ENCODE data around the gene DUSP1.
"Not testable (repeated sequence)": the region's sequence is repeated elsewhere in the genome, so short reads cannot be mapped to it uniquely, and the experiment has no call there.

DUSP1 gene

GRCh38 chr5:172796306-172796705 lies 25.3 kb upstream of the DUSP1 start:
- DNase-seq: no peak

DNA sequence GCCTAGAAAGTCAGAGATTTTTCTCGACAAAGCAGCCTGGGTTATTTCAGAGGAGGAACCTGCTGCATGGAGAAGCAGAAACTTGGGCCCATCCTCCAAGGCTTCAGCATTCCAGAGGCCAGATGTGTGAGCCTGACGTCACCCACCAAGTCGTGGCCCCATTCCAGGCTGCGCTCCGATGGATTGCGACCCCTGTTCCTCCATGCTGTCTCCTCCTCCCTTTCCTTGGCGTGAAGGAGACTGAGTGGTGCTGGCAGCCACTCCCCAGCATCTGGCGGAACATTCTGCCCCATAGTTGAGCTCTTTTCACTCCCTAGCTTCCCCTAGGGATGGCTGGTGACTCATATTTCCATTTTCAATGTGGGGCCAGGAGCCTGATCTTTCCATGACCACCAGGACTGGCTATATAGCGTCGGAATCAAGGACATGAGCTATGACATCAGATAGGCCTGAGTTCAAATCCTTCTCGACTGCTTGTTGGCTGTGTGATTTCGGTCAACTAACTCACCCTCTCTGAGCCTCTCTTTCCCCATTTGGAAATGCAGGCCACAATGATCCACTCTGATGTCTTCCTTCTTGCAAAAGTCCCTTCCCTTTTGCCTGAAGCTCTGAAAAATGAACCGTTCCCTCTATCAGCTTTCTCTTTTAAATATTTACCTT lies 24.5 kb upstream of the DUSP1 start:
- no peak for DNase-seq

DNA sequence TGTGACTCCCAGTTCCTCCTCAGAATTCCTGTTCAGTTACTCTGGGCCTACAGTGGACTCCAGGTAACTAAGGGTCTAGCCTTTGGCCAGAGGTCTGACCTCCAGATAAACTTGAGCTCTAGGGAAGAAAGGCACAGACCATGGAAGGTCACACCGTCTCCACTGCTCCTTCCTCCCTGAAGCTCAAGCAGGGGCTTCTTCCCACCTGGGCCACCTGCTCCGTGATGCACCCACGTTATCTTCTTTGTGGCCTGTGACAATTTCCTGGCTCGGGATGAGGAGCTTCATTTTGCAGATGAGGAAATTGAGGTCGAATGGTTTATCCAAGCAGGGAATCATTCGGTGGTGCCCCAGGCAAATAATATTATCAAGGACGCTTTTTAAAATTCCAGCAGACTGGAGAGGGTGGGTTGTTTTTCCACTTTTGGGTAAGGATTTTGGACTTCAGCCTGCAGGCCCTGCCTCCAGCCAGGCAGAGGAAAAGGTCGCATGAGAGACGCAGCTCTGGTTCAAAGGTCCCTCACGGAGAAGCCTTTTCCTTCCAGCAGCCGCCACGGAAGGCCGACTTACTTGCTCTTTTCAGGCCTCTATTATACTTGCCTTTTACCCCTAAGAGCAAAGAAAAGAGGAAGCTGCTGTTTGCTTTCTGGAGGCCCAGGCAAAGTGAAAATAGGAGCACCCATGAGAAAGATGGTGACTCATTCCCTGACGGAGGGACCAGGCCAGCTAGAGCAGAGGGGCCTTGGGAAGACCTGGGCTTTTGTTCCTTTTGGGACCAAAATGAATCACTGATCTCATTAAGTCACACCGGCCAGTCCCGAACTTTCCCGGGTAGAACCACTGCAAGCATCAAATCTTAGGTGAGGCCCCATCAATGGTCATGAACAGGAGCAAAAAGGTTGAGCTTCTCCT lies 22.8 kb upstream of the DUSP1 start:
- no peak for DNase-seq

DNA sequence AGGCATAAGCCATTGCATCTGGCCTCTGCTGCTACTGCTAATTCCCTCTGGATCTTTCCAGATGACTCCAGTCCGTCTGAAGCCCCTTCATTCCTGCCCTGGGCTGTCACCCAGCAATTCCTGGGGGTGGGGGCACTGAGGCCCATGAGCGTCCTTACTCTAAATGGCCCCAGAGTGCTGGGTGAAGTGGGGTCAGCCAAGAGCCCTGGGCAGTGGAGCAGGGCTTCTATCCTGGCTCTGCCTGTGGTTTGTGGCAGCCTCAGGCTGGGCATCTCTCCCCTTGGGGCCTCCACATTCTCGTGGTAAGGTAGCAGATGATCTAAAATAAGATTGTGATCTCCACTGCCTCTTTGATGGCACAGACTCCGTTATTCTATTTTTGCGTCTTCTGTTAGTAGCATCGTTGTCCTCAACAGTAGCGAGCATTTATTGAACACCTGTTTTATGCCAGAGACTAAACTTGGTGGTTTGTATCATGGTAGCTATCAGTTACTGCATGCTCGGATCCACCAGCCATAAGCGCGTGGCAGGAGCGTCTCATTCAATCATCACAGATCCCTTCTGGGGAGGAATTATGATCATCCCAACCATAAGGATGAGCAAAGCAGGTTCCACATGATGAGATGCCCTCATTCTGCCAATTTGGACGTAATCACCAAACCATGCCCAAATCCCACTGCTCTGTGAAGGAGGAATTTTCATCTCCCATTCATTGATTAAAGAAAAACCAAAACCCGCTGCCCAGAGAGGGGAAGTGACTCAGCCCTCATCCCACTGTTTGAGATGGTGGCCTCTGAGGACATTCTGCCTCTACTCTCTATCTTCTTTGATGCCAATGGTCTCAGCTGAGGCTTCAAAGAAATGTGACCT lies 21.9 kb upstream of the DUSP1 start:
- DNase-seq: no peak

GRCh38 chr5:172791726-172792445 lies 20.9 kb upstream of the DUSP1 start:
- no peak for DNase-seq

DNA sequence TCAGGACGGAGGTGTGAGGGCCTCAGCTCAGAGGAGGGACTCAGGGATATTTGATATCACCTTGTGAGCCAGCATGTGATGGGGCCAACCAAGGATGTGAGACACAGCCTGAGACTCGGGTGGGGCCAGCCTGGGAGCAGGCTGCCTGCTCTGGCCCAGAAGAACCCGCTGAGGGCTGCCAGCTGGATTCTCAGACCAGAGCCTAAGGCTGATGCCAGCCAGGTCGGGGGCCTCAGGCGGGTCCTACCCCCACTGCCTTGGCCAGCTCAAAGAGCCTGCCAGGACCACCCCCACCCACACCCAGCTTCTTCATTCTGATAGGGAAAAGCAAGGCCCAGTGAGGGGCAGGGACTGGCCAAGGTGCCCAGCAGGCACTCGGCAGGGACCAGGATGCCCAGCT lies 20.3 kb upstream of the DUSP1 start:
- DNase-seq: no peak

DNA sequence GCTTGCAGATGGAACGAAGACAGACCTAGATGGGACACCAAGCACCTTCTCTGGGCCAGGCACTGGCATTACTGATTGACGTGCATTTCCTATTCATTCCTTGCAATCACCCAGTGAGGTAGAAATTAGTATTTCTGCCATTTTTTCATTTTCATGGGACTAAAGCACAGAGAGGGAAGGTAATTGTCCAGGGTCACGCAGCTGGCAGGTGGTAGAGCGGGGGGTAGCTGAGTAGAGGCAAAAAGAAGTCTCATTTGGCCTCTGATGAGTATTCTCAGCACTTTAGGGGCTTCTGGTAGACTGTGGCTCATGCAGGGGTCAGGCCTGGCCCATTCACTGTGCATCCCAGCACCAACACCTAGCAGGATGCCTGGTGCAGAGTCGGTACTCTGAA lies 19.5 kb upstream of the DUSP1 start:
- DNase-seq: no peak

GRCh38 chr5:172789687-172790495 lies 18.9 kb upstream of the DUSP1 start:
- DNase-seq: no peak

GRCh38 chr5:172788771-172789686 lies 18.0 kb upstream of the DUSP1 start:
- no peak for DNase-seq

DNA sequence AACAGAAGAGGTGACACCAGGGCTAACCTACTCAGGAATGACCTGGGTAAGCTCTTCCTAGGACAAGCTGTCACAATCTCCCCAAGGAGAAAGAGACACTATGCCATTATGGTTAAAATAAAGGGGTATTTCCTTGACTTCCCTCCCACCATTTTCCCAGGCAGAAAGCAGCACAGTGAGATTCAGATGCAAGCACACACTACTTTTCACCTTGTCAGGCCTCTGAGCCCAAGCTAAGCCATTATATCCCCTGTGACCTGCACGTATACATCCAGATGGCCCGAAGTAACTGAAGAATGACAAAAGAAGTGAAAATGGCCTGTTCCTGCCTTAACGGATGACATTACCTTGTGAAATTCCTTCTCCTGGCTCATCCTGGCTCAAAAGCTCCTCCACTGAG lies 16.5 kb upstream of the DUSP1 start:
- not testable (repeated sequence) for DNase-seq

DNA sequence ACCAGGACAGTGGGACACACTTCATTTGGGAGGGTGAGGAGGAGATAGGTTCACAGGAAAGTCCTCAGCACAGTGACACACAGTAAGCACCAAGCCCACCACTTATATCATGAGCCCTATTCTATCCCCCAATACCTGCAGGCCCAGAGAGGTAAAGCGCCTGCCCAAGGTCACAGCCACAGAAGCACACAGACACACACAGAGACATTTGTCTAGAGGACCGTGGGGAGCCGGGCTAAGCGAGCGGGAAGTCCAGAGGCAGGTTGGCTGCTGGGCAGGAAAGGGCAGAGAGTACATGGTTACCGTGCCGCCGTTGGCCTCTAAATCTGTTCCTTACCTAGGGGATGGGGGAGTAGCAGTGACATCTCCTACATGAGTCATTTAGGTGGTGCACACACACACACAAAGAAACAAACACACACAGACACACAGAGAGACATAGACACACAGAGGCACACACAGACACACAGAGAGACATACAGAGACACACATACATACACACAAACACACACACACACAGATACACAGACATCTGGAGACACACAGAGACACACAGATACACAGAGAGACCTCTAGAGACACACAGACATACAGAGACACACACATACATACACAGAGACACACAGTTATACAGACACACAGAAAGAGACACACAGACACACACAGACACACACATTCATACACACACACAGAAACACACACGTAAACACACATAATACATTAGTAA lies 15.9 kb upstream of the DUSP1 start:
- DNase-seq: no peak

GRCh38 chr5:172785429-172786088 lies 14.6 kb upstream of the DUSP1 start:
- DNase-seq: no peak

DNA sequence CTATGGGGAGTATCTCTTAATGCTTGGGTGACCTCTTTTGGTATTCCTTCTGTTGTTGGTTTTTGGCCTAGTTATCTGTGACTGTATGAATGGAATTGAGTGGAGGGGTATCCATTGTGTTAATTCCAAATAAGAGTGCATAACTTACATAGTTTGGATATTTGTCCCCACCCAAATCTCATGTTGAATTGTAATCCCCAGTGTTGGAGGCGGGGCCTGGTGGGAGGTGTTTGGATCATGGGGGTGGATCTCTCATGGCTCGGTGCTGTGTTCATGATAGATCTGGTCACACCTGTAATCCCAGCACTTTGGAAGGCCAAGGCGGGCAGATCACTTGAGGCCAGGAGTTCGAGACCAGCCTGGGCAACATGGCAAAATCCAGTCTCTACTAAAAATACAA lies 13.2 kb upstream of the DUSP1 start:
- not testable (repeated sequence) for DNase-seq

- not testable (repeated sequence) for DNase-seq
Measured at GRCh38 chr5:172783319-172783718, 12.3 kb upstream of the DUSP1 start.

DNA sequence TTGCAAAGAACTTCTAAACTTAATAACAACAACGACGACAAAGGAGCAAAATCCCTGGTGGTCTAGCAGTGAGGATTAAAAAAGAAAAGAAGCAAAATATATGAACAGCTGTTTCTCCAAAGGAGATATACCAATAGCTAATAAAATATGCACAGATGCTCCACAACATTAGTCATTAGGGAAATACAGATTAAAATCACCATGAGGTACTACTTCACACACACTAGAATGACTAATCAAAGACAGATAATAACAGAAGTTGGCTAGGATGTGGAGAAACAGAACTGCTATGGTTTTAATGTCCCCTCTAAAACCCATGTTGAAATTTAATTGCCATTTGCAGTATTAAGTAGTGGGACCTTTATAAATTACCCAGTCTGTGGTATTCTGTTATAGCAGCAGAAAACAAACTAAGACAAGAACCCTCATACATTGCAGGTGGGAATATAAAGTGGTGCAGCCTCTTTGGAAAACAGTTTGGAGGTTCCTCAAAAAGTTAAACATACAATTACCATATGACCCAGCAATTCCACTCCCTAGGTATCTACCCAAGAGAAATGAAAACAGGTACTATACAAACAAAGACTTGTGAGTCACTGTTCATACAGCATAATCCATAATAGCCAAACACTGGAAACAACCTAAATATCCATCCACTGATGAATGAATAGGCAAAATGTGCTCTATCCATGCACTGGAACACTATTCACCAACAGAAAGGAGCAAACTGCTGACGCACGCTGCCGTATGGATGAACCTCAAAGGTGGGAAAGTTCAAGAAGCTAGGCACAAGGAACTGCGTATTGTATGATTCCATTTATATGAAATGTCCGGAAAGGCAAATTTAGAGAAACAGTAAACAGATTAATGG lies 11.4 kb upstream of the DUSP1 start:
- no peak for DNase-seq

- DNase-seq: no peak
Measured at GRCh38 chr5:172779691-172780341, 8.8 kb upstream of the DUSP1 start.

- no peak for DNase-seq
Measured at GRCh38 chr5:172777881-172778814, 7.2 kb upstream of the DUSP1 start.

Measured in activated CD4-positive, CD25-positive, alpha-beta regulatory T cell (primary cell).